ENCODE measurements around the gene KRTAP10-1.

Gene KRTAP10-1

GRCh38 chr21:44532712-44533111 lies 7.3 kb downstream of the KRTAP10-1 start:
- no peak for TF ChIP-seq CTCF (IDR thresholded peaks at IDR 0.05; ENCODE audit: insufficient read depth, low read length, poor library complexity, severe bottlenecking)
- H3K36me3 ChIP-seq (ENCODE audit: control insufficient read depth, insufficient read depth, low read length): no peaks in the 10 kb centered on the region
- no peak overlapping the region for H3K4me3 ChIP-seq (replicated peaks; ENCODE audit: low read depth, low read length)
- H3K27me3 ChIP-seq (replicated peaks; ENCODE audit: control insufficient read depth, insufficient read depth, low read length): no peaks in the 10 kb centered on the region
- no peak for DNase-seq (ENCODE audit: extremely low read depth, insufficient read length)

- Histone ChIP-seq H3K27me3 (replicated peaks; ENCODE audit: control insufficient read depth, insufficient read depth, low read length) (no peaks in the 10 kb centered on the region), H3K4me3 (replicated peaks; ENCODE audit: low read depth, low read length) (no peak overlapping the region), H3K36me3 (ENCODE audit: control insufficient read depth, insufficient read depth, low read length) (no peaks in the 10 kb centered on the region)
- TF ChIP-seq CTCF (IDR thresholded peaks at IDR 0.05; ENCODE audit: insufficient read depth, low read length, poor library complexity, severe bottlenecking): no peak
- no peak for DNase-seq (ENCODE audit: extremely low read depth, insufficient read length)
Measured at GRCh38 chr21:44531606-44532564, 8.1 kb downstream of the KRTAP10-1 start.

GRCh38 chr21:44530903-44531605 lies 8.9 kb downstream of the KRTAP10-1 start:
- Histone ChIP-seq H3K4me3 (replicated peaks; ENCODE audit: low read depth, low read length) (no peak overlapping the region), H3K27me3 (replicated peaks; ENCODE audit: control insufficient read depth, insufficient read depth, low read length) (no peaks in the 10 kb centered on the region), H3K36me3 (ENCODE audit: control insufficient read depth, insufficient read depth, low read length) (no peaks in the 10 kb centered on the region)
- no peak for TF ChIP-seq CTCF (IDR thresholded peaks at IDR 0.05; ENCODE audit: insufficient read depth, low read length, poor library complexity, severe bottlenecking)
- no peak for DNase-seq (ENCODE audit: extremely low read depth, insufficient read length)

GRCh38 chr21:44530221-44530902 lies 9.6 kb downstream of the KRTAP10-1 start:
- TF ChIP-seq CTCF (IDR thresholded peaks at IDR 0.05; ENCODE audit: insufficient read depth, low read length, poor library complexity, severe bottlenecking): no peak
- no peak for DNase-seq (ENCODE audit: extremely low read depth, insufficient read length)
- Histone ChIP-seq H3K36me3 (ENCODE audit: control insufficient read depth, insufficient read depth, low read length) (no peaks in the 10 kb centered on the region), H3K4me3 (replicated peaks; ENCODE audit: low read depth, low read length) (no peak overlapping the region), H3K27me3 (replicated peaks; ENCODE audit: control insufficient read depth, insufficient read depth, low read length) (no peaks in the 10 kb centered on the region)

GRCh38 chr21:44529503-44530125 lies 10.4 kb downstream of the KRTAP10-1 start:
- H3K4me3 ChIP-seq (replicated peaks; ENCODE audit: low read depth, low read length): no peak overlapping the region
- TF ChIP-seq CTCF (IDR thresholded peaks at IDR 0.05; ENCODE audit: insufficient read depth, low read length, poor library complexity, severe bottlenecking): no peak
- DNase-seq (ENCODE audit: extremely low read depth, insufficient read length): no peak
- no peaks in the 10 kb centered on the region for H3K36me3 ChIP-seq (ENCODE audit: control insufficient read depth, insufficient read depth, low read length)
- no peaks in the 10 kb centered on the region for H3K27me3 ChIP-seq (replicated peaks; ENCODE audit: control insufficient read depth, insufficient read depth, low read length)

All from GM06990 (cell line).